ENCODE data around the gene PHLDA3. TPM values are rescaled to one million over a fixed set of nuclear protein-coding genes. Genes with fewer than 3 reads are reported as not detected.
A peak's percentile ranks its signal among the peaks of the same experiment; 100 is the strongest.

PHLDA3 gene
- total RNA-seq, result 1 to 10 TPM; 1.6 to 2.7 TPM
- total RNA-seq, result 0.60 to 0.93 reads per million in 2 donors

DNA sequence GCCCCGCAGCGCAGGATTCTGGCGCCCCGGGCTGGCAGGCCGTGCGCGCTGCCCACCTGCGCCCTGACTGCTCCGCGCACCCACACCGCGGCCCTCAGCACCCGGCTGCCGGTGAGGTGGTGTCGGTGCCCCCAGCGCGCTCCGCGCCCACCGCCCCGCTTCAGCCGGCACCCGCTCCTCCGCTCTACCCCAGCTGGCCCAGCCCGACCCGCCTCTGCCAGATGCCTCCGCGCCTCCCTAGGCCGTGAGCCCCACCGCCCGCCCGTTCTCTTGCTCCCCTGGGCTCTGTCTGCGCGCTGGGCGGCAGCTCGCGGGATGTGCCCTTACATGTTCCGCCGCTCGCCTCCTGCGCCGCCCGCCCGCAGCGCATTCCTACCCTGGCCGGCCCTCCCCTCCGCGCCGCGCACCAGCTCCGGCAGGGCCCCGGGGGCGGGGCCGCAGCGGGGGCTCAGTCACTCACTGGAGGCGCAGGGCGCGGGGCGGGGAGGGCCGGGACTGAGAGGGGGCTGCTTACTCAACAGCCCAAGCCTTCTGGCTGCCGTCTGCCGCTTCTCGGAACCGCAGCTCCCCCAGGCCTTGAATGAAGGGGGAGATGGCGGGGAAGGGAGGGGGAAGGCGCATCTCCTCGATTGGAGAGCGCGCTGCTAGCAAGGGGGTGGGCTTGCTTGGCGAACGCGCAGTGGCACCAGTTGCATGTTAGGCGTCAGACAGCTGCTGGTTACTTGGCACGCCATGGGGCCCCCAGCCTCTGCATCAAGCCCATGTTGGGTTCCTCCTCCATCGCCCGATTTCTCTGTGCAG, at the start of gene PHLDA3:
Gene PHLDA3, minus strand, starts transcription at position 345 of the 801 bp plus-strand sequence. CDS start 402 bp downstream, outside the sequence.
- peaks cover 12% of the 10 kb centered on the region for H3K4me1 Mint-ChIP-seq
- peaks cover 4% of the 10 kb centered on the region for H3K36me3 Mint-ChIP-seq (ENCODE audit: low read depth)
- DNase-seq (peak in 2 of 3 donors; percentile 13 to 21), ATAC-seq (peak; percentile 83)
- peaks cover 43% of the 10 kb centered on the region for H3K27me3 Mint-ChIP-seq
- H3K9me3 ChIP-seq (ENCODE audit: control insufficient read depth, low read length, poor library complexity, severe bottlenecking), result no peaks in the 10 kb centered on the region
- peak within 1 kb of the TSS; percentile 81 for H3K4me3 Mint-ChIP-seq
- no peak within 1 kb of the TSS for H3K27ac Mint-ChIP-seq

GRCh38 chr1:201518071-201518470, 49.1 kb upstream of the PHLDA3 start:
- H3K4me1 Mint-ChIP-seq, result peaks cover 4% of the 10 kb centered on the region
- H3K27ac Mint-ChIP-seq, result no peak overlapping the region
- no peak for ATAC-seq
- no peaks in the 10 kb centered on the region for H3K9me3 ChIP-seq (ENCODE audit: control insufficient read depth, low read length, poor library complexity, severe bottlenecking)
- no peak for DNase-seq
- no peak overlapping the region for H3K4me3 Mint-ChIP-seq
- peaks cover 11% of the 10 kb centered on the region for H3K36me3 Mint-ChIP-seq (ENCODE audit: low read depth)
- H3K27me3 Mint-ChIP-seq, result no peaks in the 10 kb centered on the region

- no peaks in the 10 kb centered on the region for H3K9me3 ChIP-seq (ENCODE audit: control insufficient read depth, low read length, poor library complexity, severe bottlenecking)
- ATAC-seq (no peak), DNase-seq (no peak)
- Mint-ChIP-seq H3K27ac (no peak overlapping the region), H3K4me1 (peaks cover 5% of the 10 kb centered on the region), H3K27me3 (no peaks in the 10 kb centered on the region), H3K4me3 (no peak overlapping the region), H3K36me3 (ENCODE audit: low read depth) (peaks cover 11% of the 10 kb centered on the region)
Measured at GRCh38 chr1:201517631-201518030, 48.6 kb upstream of the PHLDA3 start.

- ATAC-seq, result no peak
- no peaks in the 10 kb centered on the region for H3K9me3 ChIP-seq (ENCODE audit: control insufficient read depth, low read length, poor library complexity, severe bottlenecking)
- Mint-ChIP-seq H3K36me3 (ENCODE audit: low read depth) (peaks cover 7% of the 10 kb centered on the region), H3K27ac (no peak overlapping the region), H3K27me3 (no peaks in the 10 kb centered on the region), H3K4me1 (peaks cover 5% of the 10 kb centered on the region), H3K4me3 (no peak overlapping the region)
- no peak for DNase-seq
Measured at GRCh38 chr1:201516511-201517127, 47.6 kb upstream of the PHLDA3 start.

- H3K27ac Mint-ChIP-seq, result no peak overlapping the region
- H3K9me3 ChIP-seq (ENCODE audit: control insufficient read depth, low read length, poor library complexity, severe bottlenecking), result no peaks in the 10 kb centered on the region
- H3K4me1 Mint-ChIP-seq, result peaks cover 5% of the 10 kb centered on the region
- H3K36me3 Mint-ChIP-seq (ENCODE audit: low read depth), result peaks cover 7% of the 10 kb centered on the region
- DNase-seq (no peak), ATAC-seq (no peak)
- no peak overlapping the region for H3K4me3 Mint-ChIP-seq
- H3K27me3 Mint-ChIP-seq, result no peaks in the 10 kb centered on the region
Measured at GRCh38 chr1:201515895-201516294, 46.9 kb upstream of the PHLDA3 start.

- H3K9me3 ChIP-seq (ENCODE audit: control insufficient read depth, low read length, poor library complexity, severe bottlenecking), result no peaks in the 10 kb centered on the region
- ATAC-seq, result no peak
- H3K4me3 Mint-ChIP-seq, result no peak overlapping the region
- H3K4me1 Mint-ChIP-seq, result peaks cover 7% of the 10 kb centered on the region
- peak overlapping the region; percentile 37 for H3K27ac Mint-ChIP-seq
- peaks cover 7% of the 10 kb centered on the region for H3K36me3 Mint-ChIP-seq (ENCODE audit: low read depth)
- no peak for DNase-seq
- H3K27me3 Mint-ChIP-seq, result no peaks in the 10 kb centered on the region
Measured at GRCh38 chr1:201515062-201515750, 46.2 kb upstream of the PHLDA3 start.

- no peak for DNase-seq
- peaks cover 13% of the 10 kb centered on the region for H3K4me1 Mint-ChIP-seq
- peaks cover 11% of the 10 kb centered on the region for H3K36me3 Mint-ChIP-seq (ENCODE audit: low read depth)
- H3K27ac Mint-ChIP-seq, result peak overlapping the region; percentile 37
- no peaks in the 10 kb centered on the region for H3K9me3 ChIP-seq (ENCODE audit: control insufficient read depth, low read length, poor library complexity, severe bottlenecking)
- ATAC-seq, result no peak
- H3K27me3 Mint-ChIP-seq, result no peaks in the 10 kb centered on the region
- no peak overlapping the region for H3K4me3 Mint-ChIP-seq
Measured at GRCh38 chr1:201514466-201514865, 45.5 kb upstream of the PHLDA3 start.

DNA sequence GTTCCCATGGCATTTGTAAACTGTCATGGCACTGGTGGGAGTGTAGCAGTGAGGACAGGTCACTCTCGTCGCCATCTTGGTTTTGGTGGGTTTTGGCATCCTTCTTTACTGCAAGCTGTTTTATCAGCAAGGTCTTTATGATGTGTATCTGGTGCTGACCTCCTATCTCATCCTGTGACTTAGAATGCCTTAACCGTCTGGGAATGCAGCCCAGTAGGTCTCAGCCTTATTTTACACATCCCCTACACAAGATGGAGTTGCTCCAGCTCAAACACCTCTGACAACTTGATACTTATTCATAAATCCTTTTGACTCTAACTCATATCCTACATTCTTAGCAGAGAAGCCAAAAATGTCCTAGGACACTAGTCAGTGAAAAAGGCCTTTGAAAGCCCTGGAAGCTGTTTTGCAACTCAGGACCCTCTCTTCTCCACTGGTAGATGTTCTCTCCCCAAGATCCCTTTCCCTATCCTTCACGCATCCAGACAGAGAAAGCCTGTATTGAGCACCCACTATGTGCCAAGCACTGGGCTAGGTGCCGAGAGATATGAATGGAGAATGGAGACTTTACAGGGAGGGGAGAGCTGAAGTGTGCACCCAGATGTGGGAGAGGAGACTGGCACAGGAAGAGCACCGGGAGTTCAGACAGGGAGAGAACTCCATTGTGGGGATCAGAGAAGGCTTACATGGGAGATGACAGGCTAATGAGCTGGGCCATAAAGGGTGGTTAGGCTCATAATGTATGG, 44.7 kb upstream of the PHLDA3 start:
- H3K4me3 Mint-ChIP-seq, result no peak overlapping the region
- H3K4me1 Mint-ChIP-seq, result peaks cover 16% of the 10 kb centered on the region
- H3K27ac Mint-ChIP-seq, result no peak overlapping the region
- no peaks in the 10 kb centered on the region for H3K9me3 ChIP-seq (ENCODE audit: control insufficient read depth, low read length, poor library complexity, severe bottlenecking)
- H3K36me3 Mint-ChIP-seq (ENCODE audit: low read depth), result peaks cover 11% of the 10 kb centered on the region
- no peak for ATAC-seq
- no peaks in the 10 kb centered on the region for H3K27me3 Mint-ChIP-seq
- DNase-seq, result no peak

GRCh38 chr1:201511941-201512539, 43.1 kb upstream of the PHLDA3 start:
- Mint-ChIP-seq H3K4me3 (no peak overlapping the region), H3K36me3 (ENCODE audit: low read depth) (peaks cover 11% of the 10 kb centered on the region), H3K27ac (no peak overlapping the region), H3K27me3 (no peaks in the 10 kb centered on the region), H3K4me1 (peaks cover 19% of the 10 kb centered on the region)
- no peak for ATAC-seq
- H3K9me3 ChIP-seq (ENCODE audit: control insufficient read depth, low read length, poor library complexity, severe bottlenecking), result no peaks in the 10 kb centered on the region
- DNase-seq, result no peak

GRCh38 chr1:201511396-201511940, 42.5 kb upstream of the PHLDA3 start:
- no peaks in the 10 kb centered on the region for H3K27me3 Mint-ChIP-seq
- no peak overlapping the region for H3K4me3 Mint-ChIP-seq
- H3K4me1 Mint-ChIP-seq, result peaks cover 18% of the 10 kb centered on the region
- no peak overlapping the region for H3K27ac Mint-ChIP-seq
- no peaks in the 10 kb centered on the region for H3K9me3 ChIP-seq (ENCODE audit: control insufficient read depth, low read length, poor library complexity, severe bottlenecking)
- peaks cover 11% of the 10 kb centered on the region for H3K36me3 Mint-ChIP-seq (ENCODE audit: low read depth)
- no peak for DNase-seq
- no peak for ATAC-seq

GRCh38 chr1:201510734-201511133, 41.7 kb upstream of the PHLDA3 start:
- Mint-ChIP-seq H3K36me3 (ENCODE audit: low read depth) (peaks cover 11% of the 10 kb centered on the region), H3K4me1 (peaks cover 22% of the 10 kb centered on the region), H3K27ac (peak overlapping the region; percentile 27), H3K4me3 (no peak overlapping the region), H3K27me3 (no peaks in the 10 kb centered on the region)
- ATAC-seq (no peak), DNase-seq (no peak)
- no peaks in the 10 kb centered on the region for H3K9me3 ChIP-seq (ENCODE audit: control insufficient read depth, low read length, poor library complexity, severe bottlenecking)

DNA sequence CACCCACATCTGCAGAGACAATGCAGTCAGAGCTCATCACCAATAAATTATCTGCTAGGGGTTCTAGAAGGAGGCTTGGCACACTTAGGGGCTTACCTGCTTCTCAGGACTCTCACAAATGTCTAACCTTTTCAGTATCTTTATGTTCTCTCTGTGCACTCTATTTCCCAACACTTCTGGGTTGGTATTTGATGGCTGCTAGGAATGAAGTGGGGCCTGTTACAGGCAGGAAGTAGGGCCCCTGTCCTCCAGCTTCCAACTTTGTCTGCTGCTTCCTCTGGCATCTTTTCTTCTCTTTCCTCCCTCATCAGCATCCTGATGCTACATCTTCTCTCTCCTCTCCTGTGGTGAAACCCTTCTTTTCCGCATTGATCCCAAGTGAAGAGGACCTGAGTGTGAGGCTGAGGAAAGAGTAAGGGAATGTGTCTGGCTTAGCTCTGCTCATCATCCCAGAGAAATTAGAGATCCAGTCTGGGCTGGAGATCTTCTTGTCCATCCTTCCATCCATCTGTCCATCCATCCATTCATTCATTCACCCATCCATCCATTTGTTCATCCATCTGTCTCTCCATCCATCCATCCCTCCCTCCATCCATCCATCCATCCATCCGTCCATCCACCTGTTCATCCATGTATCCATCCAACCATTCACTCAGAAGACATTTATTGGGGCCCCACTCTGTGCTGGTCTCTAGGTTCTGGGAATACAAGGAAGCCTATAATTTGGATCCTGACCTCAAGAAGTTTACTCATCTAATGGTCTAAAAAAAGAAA, 40.8 kb upstream of the PHLDA3 start:
- no peaks in the 10 kb centered on the region for H3K9me3 ChIP-seq (ENCODE audit: control insufficient read depth, low read length, poor library complexity, severe bottlenecking)
- peaks cover 7% of the 10 kb centered on the region for H3K36me3 Mint-ChIP-seq (ENCODE audit: low read depth)
- peak overlapping the region; percentile 70 for H3K4me3 Mint-ChIP-seq
- DNase-seq, result no peak
- H3K27me3 Mint-ChIP-seq, result no peaks in the 10 kb centered on the region
- peak overlapping the region; percentile 27 for H3K27ac Mint-ChIP-seq
- no peak for ATAC-seq
- H3K4me1 Mint-ChIP-seq, result peaks cover 30% of the 10 kb centered on the region
